GM23338 (cell line): ENCODE results near the gene KCTD7. TPM values are rescaled to one million over a fixed set of nuclear protein-coding genes. Genes with fewer than 3 reads are reported as not detected.
A peak's percentile ranks its signal among the peaks of the same experiment; 100 is the strongest.

Experiments used
- ATAC-seq: fragments of 200-7000 bp; cut with Tn5 transposase; 3 replicates; pipeline ENCODE4 v1.9.1; 2020
- DNase-seq: peaks from one replicate; pipeline ENCODE4 v3.0.0-alpha.2; 2015; ENCODE audit warnings: low spot score
- H2AFZ ChIP-seq: fragments of 200-600 bp; sonication (generic); 2 replicates; pipeline ENCODE4 v1.8.0; 2016; ENCODE audit warnings: antibody characterized with exemption, mild to moderate bottlenecking, moderate library complexity
- H3F3A ChIP-seq: fragments of 200-600 bp; sonication (generic); replicated peaks from 2 replicates; pipeline ENCODE4 v1.8.0; 2017; ENCODE audit warnings: antibody characterized with exemption, mixed run types, low read depth
- H3K27ac ChIP-seq: fragments of 200-600 bp; sonication (generic); 2 replicates; pipeline ENCODE4 v1.6.1; 2016; ENCODE audit warnings: low read depth
- H3K27me3 ChIP-seq: fragments of 200-600 bp; sonication (generic); 2 replicates; pipeline ENCODE4 v1.8.0; 2016; ENCODE audit warnings: mild to moderate bottlenecking, mixed run types, moderate library complexity; ENCODE audit not compliant: insufficient read depth
- H3K36me3 ChIP-seq: fragments of 200-600 bp; sonication (generic); 2 replicates; pipeline ENCODE4 v1.8.0; 2016; ENCODE audit warnings: mild to moderate bottlenecking; ENCODE audit not compliant: insufficient read depth
- H3K4me1 ChIP-seq: fragments of 200-600 bp; sonication (generic); 2 replicates; pipeline ENCODE4 v1.8.0; 2016; ENCODE audit warnings: mild to moderate bottlenecking, moderate library complexity; ENCODE audit not compliant: insufficient read depth
- H3K4me2 ChIP-seq: fragments of 200-600 bp; sonication (generic); 2 replicates; pipeline ENCODE4 v1.7.1; 2017; ENCODE audit warnings: mixed run types
- H3K4me3 ChIP-seq: fragments of 200-600 bp; sonication (generic); 2 replicates; pipeline ENCODE4 v1.6.1; 2016; ENCODE audit warnings: mixed run types
- H3K79me2 ChIP-seq: fragments of 200-600 bp; sonication (generic); replicated peaks from 2 replicates; pipeline ENCODE4 v1.8.0; 2017; ENCODE audit warnings: mild to moderate bottlenecking; ENCODE audit not compliant: insufficient read depth
- H3K9me2 ChIP-seq: fragments of 200-600 bp; sonication (generic); 2 replicates; pipeline ENCODE4 v1.8.0; 2017; ENCODE audit not compliant: insufficient read depth
- H4K20me1 ChIP-seq: fragments of 200-600 bp; sonication (generic); replicated peaks from 2 replicates; pipeline ENCODE4 v1.8.0; 2017; ENCODE audit warnings: mild to moderate bottlenecking; ENCODE audit not compliant: insufficient read depth
- H3K27ac Mint-ChIP-seq: 2 replicates; pipeline ENCODE4 v1.8.0; 2020; ENCODE audit warnings: inconsistent platforms, mild to moderate bottlenecking, moderate library complexity, mixed read lengths
- H3K27me3 Mint-ChIP-seq: 3 replicates; pipeline ENCODE4 v1.8.0; 2022; ENCODE audit warnings: low read depth, mild to moderate bottlenecking, moderate library complexity, mixed read lengths, inconsistent platforms; ENCODE audit not compliant: insufficient read depth, poor library complexity
- H3K36me3 Mint-ChIP-seq: 3 replicates; pipeline ENCODE4 v1.8.0; 2021; ENCODE audit warnings: low read depth, mild to moderate bottlenecking, inconsistent platforms, moderate library complexity, mixed read lengths
- H3K4me1 Mint-ChIP-seq: 3 replicates; pipeline ENCODE4 v1.8.0; 2020; ENCODE audit warnings: mild to moderate bottlenecking, inconsistent platforms, mixed read lengths
- H3K4me3 Mint-ChIP-seq: 3 replicates; pipeline ENCODE4 v1.8.0; 2021; ENCODE audit warnings: moderate library complexity, mild to moderate bottlenecking, inconsistent platforms, mixed read lengths
- H3K9me3 Mint-ChIP-seq: 3 replicates; pipeline ENCODE4 v1.8.0; 2020; ENCODE audit warnings: moderate library complexity, mild to moderate bottlenecking, inconsistent platforms, mixed read lengths
- CREB1 ChIP-seq: fragments of 250-450 bp; sonication (Bioruptor Pico); IDR thresholded peaks from 2 replicates; pipeline ENCODE4 v1.5.0; 2020; ENCODE audit warnings: low read depth, mild to moderate bottlenecking, moderate library complexity
- CTCF ChIP-seq, 2 experiments: fragments of 200-600 bp in 1 of 2; sonication (generic) in 1 of 2; conservative IDR thresholded peaks; 2 replicates each; pipeline versions ENCODE4 v1.5.1 to v1.6.1; 2016 to 2017; ENCODE audit warnings: antibody characterized with exemption in 2 of 2, low read depth in 2 of 2, mild to moderate bottlenecking in 2 of 2, moderate library complexity in 1 of 2
- EZH2 ChIP-seq: fragments of 200-600 bp; sonication (generic); IDR thresholded peaks from one replicate; pipeline ENCODE4 v1.8.0; 2017; ENCODE audit warnings: antibody characterized with exemption, mild to moderate bottlenecking, low read depth; ENCODE audit not compliant: unreplicated experiment
- JUNB ChIP-seq: IDR thresholded peaks from one replicate; pipeline ENCODE4 v1.6.1; 2016; ENCODE audit warnings: antibody characterized with exemption; ENCODE audit not compliant: unreplicated experiment
- NANOG ChIP-seq: IDR thresholded peaks from 2 replicates; pipeline ENCODE4 v1.6.1; 2016; ENCODE audit warnings: antibody characterized with exemption, borderline replicate concordance
- POLR2AphosphoS5 ChIP-seq: IDR thresholded peaks from 2 replicates; pipeline ENCODE4 v1.6.1; 2016; ENCODE audit warnings: antibody characterized with exemption, low read depth
- STAT1 ChIP-seq: IDR thresholded peaks from one replicate; pipeline ENCODE4 v1.6.1; 2016; ENCODE audit warnings: antibody characterized with exemption; ENCODE audit not compliant: unreplicated experiment
- ZNF114 ChIP-seq: fragments of 250-450 bp; sonication (Bioruptor Pico); IDR thresholded peaks from 2 replicates; pipeline ENCODE4 v1.5.0; 2020; ENCODE audit warnings: mild to moderate bottlenecking, moderate library complexity
- ZNF462 ChIP-seq: fragments of 250-450 bp; sonication (Bioruptor Pico); IDR thresholded peaks from 2 replicates; pipeline ENCODE4 v1.5.0; 2020; ENCODE audit warnings: mild to moderate bottlenecking, moderate library complexity
- polyA plus RNA-seq: library from polyadenylated mRNA; unstranded; fragments of >200 nt; fragmentation: Nextera tagmentation; extraction: Ambion mirVana; gene quantifications from 2 replicates; pipeline ENCODE4 v1.2.1, GENCODE V29; 2016
- total RNA-seq: library from RNA; depleted of rRNA; stranded (reverse); fragments of >200 nt; shearing (Covaris generic); gene quantifications from 2 replicates; pipeline ENCODE4 v1.2.3, GENCODE V29; 2014

Gene KCTD7
- total and polyA plus RNA-seq, 2 experiments from 2014 or later, result 3.7 to 21.0 TPM

- no peak for TF ChIP-seq ZNF462
- no peak for TF ChIP-seq ZNF114 (CRISPR knock-in tag)
- TF ChIP-seq STAT1, result no peak
- TF ChIP-seq EZH2, result no peak
- no peak for TF ChIP-seq CTCF (conservative IDR thresholded peaks at IDR 0.05; ENCODE audit: low read depth in 2 of 2)
- TF ChIP-seq POLR2AphosphoS5, result no peak
- no peak for TF ChIP-seq NANOG
Measured at GRCh38 chr7:66668677-66669076, 40.0 kb downstream of the KCTD7 start (continued).

- H3K27me3 Mint-ChIP-seq, result peaks cover 5% of the 10 kb centered on the region
- Histone ChIP-seq H3K27ac (no peak overlapping the region), H3K4me3 (no peak overlapping the region), H2AFZ (no peak overlapping the region), H3F3A (no peaks in the 10 kb centered on the region), H3K36me3 (no peaks in the 10 kb centered on the region), H3K79me2 (peaks cover 12% of the 10 kb centered on the region), H3K9me2 (no peaks in the 10 kb centered on the region), H3K4me1 (no peaks in the 10 kb centered on the region), H3K27me3 (no peaks in the 10 kb centered on the region), H4K20me1 (peaks cover 5% of the 10 kb centered on the region; the same call in 1 of the 2 replicates), H3K4me2 (no peak overlapping the region)
- peaks cover 9% of the 10 kb centered on the region for H3K36me3 Mint-ChIP-seq
- ATAC-seq (no peak), DNase-seq (no peak)
- no peak overlapping the region for H3K4me3 Mint-ChIP-seq
- peak overlapping the region; percentile 32; the same call in 1 of the 2 replicates for H3K27ac Mint-ChIP-seq
- no peaks in the 10 kb centered on the region for H3K9me3 Mint-ChIP-seq
- H3K4me1 Mint-ChIP-seq, result no peaks in the 10 kb centered on the region
- TF ChIP-seq ZNF114 (CRISPR knock-in tag), result no peak
- TF ChIP-seq CTCF (conservative IDR thresholded peaks at IDR 0.05; ENCODE audit: low read depth in 2 of 2), result no peak
- no peak for TF ChIP-seq JUNB
- no peak for TF ChIP-seq CREB1 (CRISPR knock-in tag)
Measured at GRCh38 chr7:66669088-66669487, 40.4 kb downstream of the KCTD7 start.
